HG02571 (cell line): ENCODE data around the gene LPCAT2.

Experiments
- ATAC-seq: cut with Tn5 transposase; IDR thresholded peaks from one replicate; pipeline ENCODE4 v1.9.1; 2021; ENCODE audit warnings: mild to moderate bottlenecking, moderate library complexity; ENCODE audit not compliant: unreplicated experiment

Gene LPCAT2, protein sequence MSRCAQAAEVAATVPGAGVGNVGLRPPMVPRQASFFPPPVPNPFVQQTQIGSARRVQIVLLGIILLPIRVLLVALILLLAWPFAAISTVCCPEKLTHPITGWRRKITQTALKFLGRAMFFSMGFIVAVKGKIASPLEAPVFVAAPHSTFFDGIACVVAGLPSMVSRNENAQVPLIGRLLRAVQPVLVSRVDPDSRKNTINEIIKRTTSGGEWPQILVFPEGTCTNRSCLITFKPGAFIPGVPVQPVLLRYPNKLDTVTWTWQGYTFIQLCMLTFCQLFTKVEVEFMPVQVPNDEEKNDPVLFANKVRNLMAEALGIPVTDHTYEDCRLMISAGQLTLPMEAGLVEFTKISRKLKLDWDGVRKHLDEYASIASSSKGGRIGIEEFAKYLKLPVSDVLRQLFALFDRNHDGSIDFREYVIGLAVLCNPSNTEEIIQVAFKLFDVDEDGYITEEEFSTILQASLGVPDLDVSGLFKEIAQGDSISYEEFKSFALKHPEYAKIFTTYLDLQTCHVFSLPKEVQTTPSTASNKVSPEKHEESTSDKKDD

DNA sequence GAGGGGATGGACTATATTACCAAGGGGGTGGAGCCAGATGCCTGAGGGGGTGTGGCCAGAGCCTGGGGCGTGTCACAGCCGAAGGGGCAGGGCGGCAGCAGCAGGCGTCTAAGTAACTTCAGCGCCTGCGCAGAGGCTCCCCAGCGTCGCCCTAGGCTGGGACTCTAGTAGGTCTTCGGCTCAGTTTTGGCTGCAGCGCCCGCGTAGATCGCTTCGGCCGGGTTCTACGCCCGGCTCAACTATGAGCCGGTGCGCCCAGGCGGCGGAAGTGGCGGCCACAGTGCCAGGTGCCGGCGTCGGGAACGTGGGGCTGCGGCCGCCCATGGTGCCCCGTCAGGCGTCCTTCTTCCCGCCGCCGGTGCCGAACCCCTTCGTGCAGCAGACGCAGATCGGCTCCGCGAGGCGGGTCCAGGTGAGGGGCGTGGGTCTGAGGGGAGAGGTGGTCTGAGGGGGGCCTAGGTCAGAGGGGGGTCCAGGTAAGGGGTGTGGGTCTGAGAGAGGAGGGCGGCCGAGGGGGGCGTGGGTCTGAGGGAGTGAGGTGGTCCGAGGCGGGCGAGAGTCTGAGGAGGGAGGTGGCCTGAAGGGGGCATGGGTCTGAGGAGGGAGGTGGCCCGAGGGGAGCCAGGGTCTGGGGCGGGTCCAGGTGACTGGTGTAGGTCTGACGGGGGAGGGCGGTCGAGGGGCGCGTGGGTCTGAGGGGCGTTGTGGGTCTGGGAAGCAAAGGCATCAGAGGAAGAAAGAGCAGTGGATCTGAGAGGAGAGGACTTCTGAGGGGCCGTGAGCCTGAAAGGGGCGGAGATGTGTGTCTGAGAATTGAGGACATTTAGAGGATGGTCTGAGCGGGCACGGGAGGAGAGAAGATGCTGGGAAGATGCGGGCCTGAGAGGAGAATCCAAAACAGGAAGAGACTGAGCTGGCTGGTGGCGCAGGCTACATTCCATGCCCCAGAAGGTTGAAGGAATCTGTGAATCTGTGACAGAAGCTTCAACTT lies at the start of gene LPCAT2:
TSS of gene LPCAT2 (plus strand) at position 132 of the 991 bp plus-strand sequence. CDS start at position 242, 110 bp downstream.
- ATAC-seq = no peak

DNA sequence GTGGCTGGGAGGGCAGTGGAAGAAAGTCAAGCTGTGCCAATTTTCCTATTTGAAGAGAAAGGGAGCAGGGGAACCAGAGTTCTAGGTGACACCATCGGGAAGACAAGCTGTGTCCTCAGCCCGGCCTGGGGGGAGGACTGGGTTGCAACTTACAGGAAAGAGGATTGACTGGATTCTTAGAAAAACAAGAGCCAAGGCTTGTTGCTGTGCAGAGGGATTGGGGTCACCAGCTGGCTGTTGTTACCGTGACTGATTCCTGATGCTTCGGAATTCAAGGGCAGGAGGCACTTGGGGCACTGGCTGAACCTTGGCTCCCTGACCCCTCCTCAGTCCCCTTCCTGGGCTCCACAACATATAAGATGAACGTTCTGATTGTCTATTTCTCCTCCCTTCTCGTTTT lies 46.6 kb upstream of the LPCAT2 start:
- ATAC-seq = no peak

DNA sequence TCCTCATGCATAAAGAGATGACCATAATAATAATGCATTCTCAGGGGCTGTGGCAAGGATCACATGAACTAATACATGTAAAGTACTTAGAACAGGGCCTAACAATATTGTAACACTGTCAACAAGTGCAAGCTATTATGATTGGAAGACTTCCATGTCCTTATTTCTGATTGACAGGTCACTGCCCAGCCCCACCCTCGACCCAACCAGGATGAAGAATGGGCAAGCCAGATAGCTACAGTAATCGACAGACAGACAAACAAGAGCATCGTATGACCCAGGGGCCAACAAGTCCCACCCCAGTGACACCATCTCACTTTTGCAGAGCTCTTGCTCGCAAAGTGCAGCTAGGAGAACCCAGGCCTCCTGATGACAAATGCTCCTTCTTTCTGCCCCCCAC lies 44.5 kb upstream of the LPCAT2 start:
- no peak for ATAC-seq

DNA sequence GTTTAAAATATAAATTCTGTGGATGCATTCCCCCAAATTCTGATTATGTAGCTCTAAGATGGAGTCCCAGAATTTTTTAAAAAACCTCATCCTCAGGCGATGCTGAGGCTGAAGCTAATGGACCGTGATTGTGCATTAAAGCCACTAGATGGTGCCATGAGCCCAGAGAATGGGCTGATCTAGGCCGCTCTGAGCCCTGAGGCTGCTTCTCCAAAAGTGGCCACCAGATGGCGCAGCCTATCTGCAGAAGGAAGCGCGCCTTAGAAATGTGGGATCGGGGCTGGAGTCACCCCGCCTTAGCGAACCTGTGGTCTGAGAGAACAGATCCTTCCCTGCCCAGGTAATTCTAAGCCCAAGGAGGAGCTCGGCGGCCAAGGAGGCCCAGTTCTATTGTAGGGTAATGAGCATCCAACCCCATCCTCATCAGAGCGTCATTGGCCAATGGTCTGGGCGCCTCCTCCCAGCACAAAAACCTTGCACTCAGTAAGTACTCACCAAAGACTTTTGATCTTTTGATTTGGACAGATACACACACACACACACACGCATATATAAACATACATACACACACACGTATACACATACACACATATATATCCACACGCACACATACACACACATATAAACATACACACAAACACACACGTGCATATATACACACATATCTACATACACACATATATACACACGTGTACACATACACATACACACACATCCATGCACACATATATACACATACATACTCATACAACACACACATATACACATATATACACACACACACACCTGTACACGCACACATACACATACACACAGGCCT lies 43.6 kb upstream of the LPCAT2 start:
- peak; percentile 94 for ATAC-seq

DNA sequence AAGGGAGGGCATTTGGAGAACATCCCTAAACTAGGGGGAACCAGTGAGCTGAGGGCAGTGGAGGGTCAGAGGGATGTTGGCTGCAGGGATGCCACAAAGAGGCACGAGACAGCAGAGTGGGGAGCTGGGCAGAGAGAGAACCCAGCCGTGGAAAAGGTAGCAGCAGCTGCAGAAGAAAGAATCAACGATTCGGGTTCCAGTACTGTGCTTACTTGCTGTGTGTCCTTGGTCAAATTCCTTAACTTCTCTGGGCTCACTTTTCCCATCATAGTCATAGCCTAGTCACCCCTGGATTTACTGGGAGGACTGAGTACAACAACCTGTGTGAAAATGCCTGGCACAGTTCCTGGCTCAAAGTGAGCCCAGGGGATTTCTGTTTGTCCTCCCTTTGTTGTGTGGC lies 42.7 kb upstream of the LPCAT2 start:
- ATAC-seq = no peak

DNA sequence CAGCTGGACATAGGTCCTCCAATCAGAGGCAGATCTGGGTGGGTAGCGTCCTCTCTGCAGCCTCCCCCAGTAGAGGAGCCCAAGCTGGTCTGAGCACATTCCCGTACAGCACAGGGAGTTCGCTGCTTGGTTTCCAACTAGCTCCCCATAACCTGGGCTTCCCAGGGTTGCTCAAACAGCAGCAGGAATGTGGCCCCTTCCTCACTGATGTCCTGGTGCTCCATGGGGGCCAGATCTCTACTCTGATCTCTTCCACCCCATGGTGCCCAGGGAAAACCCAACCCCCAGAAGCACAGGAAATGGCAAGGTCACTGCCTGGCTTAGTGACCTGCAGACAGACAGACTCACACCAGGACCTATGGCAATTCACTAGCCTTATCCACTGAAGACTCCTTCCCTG lies 41.0 kb upstream of the LPCAT2 start:
- no peak for ATAC-seq

DNA sequence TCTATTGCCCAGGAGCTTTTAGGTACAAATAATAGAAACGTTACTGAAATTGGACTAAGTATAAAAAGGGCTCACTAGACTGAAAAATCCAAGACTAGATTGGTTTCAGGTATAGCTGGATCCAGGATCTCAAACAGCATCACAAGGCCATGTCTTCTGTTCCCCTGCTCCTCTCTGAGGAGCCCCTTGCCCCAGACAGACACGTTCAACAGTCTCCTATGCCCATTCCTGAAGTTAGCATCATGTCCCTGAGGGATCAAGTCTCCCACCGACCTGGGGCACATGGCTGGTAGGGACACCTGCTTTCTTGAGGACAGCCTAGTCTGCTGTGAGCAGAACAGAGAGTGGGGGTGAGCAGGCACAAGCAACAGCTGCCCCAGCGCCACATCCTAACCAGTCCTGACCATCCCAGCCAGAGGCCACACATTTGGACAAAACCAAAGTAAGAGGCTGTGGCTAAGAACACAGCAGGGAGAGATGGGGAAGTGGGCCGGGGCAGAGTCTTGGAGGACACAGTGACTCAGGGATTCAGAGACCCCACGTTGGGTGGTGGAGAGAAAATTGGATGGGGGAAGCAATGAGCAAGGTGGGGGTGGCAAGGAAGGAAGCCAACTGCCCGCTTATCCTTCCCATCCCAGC lies 40.4 kb upstream of the LPCAT2 start:
- no peak for ATAC-seq

DNA sequence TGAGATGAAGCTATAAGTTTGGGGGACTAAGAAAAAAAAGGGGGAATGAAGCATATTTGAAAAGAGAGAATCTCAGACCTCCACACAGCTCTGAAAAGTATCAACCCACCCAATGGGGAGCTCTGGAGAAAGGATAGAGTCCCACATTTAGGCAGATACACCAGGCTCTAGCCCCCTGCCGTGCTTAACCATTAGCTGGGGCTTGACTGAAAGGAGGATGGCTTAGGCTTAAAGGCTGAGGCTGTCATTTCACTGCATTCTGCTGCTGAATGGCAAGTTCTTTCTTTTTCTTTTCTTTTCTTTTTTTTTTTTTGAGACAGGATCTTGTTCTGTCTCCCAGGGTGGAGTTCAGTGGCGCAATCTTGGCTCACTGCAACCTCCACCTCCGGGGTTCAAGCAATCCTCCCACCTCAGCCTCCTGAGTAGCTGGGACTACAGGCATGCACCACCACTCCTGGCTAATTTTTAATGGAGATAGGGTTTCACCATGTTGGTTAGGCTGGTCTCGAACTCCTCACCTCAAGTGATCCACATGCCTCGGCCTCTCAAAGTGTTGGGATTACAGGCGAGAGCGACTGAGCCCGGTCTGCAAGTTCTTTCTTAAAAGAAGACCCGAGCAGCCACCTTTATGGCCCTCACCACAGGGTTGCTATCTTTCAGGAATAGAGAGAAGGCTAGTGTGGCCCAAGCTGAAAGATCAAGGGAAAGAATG lies 38.9 kb upstream of the LPCAT2 start:
- no peak for ATAC-seq

DNA sequence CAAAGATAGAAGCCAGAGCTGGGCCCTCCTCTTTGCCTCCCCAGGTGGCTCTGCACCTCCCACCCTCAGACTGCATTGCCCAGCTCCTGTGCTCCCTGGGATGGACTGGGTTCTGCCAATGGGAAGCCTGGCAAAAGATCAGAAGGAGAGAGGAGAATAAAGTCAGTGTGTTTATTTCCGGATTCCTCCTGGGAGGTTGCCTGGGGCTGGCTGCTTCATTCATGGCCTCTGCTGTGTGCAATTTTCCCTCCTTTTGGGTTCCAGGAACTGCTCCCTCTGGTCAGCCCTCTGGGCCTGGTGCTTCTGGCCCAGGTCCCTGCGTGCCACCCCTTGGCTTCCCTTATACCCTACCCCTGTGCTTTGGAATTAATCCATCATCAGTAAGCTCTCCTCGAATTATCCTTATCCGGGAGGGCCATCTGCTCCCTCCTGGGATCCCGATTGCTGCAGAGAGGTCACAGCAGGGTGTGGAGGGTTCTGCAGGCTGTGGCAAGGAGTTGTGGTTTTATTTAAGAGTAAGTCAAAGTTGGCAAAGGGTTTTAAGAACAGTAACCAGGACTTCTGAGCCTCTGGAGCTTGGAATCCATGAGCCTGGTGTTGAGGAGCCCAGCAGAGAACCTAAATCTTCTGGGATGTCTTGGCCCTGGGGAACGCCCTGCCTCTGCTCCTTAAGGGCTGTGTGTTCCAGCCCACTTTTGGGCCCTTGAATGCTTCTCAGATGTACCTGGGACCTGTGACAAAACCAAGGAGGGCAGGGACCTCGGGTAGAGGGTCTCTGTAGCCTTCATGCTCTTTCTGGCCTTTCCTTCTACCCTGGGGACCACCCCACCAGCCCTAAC lies 38.1 kb upstream of the LPCAT2 start:
- ATAC-seq = no peak

DNA sequence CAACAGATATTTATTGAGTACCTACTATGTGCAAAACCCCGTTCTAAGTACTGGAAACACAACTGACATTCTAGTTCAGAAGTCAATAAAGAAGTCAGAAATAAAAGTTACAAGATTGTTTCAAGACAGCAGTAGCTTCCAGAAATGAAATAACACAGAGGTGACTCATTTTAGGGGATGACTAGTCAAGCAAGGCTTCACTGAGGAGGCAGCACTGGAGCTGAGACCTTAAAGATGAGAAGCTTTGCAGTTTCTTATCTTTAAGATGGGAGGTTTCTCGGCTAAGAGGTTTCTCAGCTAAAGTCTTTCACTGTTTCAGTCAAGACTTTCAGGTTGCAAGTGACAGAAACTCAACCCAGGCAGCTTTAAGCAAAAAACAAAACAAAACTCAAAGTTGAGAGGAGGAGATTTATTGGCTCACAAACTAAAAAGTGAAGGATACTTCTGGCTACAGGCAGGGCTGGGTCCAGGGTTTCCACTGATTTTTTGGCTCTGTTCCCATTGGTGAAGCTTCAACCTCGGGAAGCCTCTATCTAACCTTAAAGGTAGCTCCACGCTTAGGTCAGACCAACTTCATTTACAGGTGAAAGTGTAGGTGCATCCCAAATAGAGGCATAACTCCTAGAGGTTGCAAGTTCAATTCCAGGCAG lies 37.3 kb upstream of the LPCAT2 start:
- ATAC-seq = no peak

DNA sequence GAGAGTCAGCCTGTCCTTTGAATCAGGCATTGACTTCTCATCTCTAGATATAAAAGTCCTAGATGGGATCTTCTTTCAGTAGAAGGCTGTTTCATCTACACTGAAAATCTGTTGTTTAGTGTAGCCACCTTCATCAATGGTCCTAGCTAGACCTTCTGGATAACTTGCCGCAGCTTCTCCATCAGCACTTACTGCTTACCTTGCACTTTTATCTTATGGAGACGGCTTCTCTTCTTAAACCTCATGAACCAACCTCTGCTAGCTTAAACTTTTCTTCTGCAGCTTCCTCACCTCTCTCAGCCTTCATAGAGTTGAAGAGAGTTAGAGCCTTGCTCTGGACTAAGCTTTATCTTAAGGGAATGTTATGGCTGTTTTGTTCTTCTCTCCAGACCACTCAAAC lies 35.3 kb upstream of the LPCAT2 start:
- no peak for ATAC-seq

DNA sequence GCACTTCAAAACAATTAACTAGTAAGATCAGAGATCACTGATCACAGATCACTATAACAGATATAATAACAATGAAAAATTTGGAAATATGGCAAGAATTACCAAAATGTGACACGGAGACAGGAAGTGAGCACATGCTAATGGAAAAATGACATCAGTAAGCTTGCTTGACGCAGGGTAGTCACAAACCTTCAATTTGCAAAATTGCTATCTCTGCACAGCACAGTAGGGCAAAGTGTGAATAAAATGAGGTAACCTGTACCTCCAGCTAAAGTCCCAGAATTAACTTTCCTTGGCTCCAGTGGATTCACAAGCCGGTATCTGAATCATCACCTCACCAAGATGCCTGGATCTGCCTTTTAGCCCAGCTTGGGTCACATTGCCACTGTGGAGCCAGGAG lies 34.1 kb upstream of the LPCAT2 start:
- no peak for ATAC-seq

DNA sequence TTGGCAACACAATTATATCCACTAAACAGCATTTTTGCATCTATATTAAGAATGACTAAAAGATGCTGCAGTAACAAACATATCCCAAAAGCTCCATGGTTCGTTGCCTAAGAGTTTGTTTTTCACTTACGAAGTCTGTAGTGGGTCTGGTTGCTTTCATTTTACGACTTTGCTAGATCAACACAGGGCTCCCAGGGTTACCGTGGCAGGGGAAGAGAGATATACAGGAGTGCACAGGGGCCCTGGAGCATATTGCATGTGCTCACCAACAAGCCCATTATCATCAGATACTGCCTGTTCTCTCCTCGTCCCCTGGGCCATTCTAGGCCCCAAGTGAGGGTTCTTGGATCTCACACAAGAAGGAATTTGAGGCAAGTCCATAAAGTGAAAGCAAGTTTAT lies 33.0 kb upstream of the LPCAT2 start:
- ATAC-seq = no peak

DNA sequence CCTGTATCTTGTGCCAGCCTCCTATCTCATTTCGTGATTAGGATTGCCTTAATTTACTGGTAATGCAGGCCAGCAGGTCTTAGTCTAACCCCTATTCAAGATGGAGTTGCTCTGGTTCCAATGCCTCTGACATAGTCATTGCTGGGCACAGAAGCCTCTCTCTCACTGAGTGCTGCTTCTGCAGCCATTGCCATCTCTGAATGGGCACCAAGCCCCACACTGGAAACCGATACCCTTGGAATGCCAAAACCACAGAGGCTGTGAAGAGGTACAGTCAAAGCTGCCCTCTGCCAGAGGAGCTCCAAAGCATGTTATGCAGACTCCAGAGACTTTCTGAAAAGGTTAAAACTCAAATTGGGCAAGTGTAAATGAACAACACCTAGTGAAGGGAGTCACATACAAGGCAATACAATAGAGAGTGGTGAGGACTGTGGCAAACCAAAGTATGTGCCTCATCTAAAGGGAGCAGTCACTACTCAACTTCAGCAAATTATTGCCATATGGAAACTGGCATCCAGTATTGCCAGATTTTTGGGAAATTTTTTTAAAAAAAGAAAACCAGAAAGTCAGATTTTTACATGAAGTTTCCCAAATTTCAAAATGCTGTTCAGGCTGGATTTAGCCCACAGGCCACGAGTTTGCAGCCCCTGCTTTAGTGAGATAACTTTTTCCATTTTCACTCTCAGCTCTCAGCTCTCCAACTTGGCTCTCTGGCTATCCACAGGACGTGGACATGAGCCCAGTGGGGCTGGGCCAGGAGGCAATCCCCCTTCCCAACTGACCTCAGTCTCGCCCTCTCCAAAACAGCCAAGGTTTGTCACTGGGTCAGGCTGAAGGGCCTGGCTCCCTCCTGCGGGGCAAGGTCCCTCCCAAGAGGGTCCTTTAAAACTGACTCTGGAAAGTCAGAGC lies 32.0 kb upstream of the LPCAT2 start:
- no peak for ATAC-seq

DNA sequence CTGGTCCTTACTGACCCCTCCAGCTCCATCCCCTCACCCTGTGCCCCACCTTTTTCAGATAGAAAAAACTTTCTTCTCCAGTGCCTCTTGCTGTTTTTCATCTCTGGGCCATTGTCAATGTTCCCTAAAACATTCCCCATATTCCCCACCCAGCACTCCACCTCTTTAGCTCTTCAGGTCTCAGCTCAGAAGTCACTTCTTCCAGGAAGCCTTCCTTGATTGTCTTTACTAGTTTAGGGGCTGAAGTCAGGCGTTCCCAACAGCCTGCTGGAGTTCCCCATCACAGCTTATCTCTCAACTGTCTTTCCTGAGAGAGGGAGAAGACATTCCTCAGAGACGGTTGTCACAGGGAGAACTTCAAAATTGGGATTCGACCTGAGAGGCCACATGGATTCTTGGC lies 31.1 kb upstream of the LPCAT2 start:
- no peak for ATAC-seq

DNA sequence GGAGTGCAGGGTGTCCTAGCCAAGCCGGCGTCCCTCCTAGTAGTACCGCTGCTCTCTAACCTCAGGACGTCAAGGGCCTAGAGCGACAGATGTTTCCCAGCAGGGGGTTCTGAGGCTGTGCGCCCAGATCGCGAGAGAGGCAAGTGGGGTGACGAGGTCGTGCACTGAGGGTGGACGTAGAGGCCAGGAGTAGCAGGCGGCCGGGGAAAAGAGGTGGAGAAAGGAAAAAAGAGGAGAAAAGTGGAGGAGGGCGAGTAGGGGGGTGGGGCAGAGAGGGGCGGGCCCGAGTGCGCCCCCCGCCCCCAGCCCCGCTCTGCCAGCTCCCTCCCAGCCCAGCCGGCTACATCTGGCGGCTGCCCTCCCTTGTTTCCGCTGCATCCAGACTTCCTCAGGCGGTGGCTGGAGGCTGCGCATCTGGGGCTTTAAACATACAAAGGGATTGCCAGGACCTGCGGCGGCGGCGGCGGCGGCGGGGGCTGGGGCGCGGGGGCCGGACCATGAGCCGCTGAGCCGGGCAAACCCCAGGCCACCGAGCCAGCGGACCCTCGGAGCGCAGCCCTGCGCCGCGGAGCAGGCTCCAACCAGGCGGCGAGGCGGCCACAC lies 29.9 kb upstream of the LPCAT2 start, which contains the start of gene MMP2:
TSS of gene MMP2 (plus strand) at position 372 of the 603 bp plus-strand sequence. CDS start 282 bp downstream, outside the sequence.
- ATAC-seq = no peak
